GM18951 (cell line): ENCODE data around the gene DGKG.
A peak's percentile ranks its signal among the peaks of the same experiment; 100 is the strongest.

Experiments used
- POLR2A ChIP-seq: IDR thresholded peaks from 4 replicates; pipeline ENCODE4 v1.6.1; 2011; ENCODE audit warnings: mild to moderate bottlenecking; ENCODE audit not compliant: insufficient read length, insufficient read depth; ENCODE audit errors: extremely low read depth
- in situ Hi-C: fragments of 300-500 bp; cut with MboI; formaldehyde crosslinking; loops from one replicate; pipeline ENCODE4 v1.12.0; 2022; ENCODE audit warnings: low sequenced_read_pairs, mixed read lengths, inconsistent platforms; ENCODE audit not compliant: unreplicated experiment

The DGKG gene

GRCh38 chr3:186119499-186119898, 242.5 kb downstream of the DGKG start:
- no peak for TF ChIP-seq POLR2A
- in situ Hi-C loops = no loop called here

GRCh38 chr3:186118692-186119091, 243.3 kb downstream of the DGKG start:
- TF ChIP-seq POLR2A = no peak
- in situ Hi-C loops = no loop called here

GRCh38 chr3:186117521-186118134, 244.4 kb downstream of the DGKG start:
- TF ChIP-seq POLR2A = no peak
- in situ Hi-C loops = no loop called here

- in situ Hi-C loops = no loop called here
- TF ChIP-seq POLR2A = no peak
Observed at GRCh38 chr3:186115239-186115996, 246.6 kb downstream of the DGKG start.

DNA sequence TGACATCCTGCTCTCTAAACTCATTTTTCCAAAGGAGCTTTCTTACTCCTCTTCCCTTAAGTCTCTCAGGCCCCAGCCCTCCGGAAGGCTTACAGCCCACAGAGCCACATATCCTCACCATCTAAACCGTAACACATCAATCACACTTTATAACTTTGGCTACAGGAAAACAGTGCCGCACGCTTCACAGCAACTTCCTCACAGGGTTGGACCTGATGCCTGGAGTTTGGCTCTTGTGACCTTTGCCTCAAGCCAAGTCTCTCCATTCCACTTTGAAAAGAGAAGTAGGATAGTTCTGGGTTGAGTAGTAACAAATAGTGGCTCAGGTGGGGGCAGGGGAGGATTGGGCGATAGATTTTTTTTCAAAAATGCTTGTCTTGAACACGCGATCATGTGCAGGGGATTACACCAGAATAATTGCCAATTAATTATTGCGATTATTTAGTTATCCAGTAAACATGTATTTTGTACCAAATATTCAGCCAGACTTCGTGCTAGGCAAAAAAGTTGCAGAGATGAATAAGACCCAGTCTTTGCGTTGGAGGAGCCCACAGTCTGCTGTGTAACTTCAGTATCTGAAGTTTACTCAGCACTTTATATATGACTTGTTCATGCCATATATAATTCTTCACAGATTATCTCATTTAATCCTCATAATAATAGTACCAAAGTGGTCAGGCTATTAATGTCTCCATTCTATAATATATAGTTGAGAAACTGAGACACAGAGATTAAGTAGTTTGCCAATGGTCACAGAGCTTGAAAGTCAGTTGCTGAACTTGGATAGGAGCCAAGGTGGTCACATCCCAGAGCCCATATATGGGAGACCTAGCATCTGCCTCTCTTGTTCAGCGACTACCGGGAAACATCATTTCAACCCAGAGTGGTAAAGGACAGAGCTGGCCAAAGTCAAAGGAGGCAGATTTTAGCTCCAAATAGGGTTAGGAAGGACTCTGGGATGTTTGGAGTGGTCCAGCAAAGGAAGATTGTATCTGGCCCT, 250.8 kb downstream of the DGKG start:
- in situ Hi-C loops = no loop called here
- no peak for TF ChIP-seq POLR2A

DNA sequence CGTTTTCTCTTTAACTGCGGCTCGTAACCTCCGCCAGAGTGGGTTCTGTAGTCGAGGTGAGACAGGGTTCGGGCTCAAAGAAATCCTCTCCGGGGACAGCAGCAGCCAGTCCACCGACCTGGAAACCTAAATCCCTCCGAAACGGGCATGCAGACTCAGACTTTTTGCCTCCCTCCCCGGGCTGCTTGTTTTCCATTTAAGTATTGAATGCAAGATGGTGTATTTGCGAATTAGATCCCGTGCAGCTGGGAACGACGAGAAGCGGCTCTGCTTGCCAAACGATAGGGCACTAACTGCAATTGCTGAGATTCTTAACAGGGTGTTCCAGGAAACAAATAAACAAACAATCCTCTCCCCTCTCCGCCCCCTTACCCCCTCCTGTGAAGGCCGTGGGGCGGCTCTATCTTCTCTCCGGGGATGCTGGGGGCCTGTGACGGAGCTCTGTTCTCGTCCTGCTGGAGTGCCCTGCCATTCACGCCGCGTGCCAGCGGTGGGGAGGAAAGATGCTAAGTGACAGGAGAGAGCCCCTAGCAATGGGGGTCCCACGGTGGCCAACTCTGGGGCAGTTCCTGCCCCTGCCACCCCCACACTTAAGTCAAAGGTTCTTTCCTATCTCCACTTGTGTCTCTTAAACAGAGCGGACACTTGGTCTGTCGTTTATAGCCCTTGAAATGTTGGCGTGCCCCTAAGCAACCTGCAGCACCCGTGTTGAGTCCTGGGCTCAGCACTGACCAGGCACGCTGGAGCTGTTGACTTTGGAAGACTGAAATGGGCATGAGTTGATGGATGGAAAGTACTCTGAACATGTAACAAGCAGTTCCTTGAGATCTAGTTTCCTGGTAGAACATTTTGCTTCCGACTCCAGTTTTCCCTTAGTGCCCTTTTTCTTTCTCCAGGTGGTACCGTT, 251.9 kb downstream of the DGKG start:
- TF ChIP-seq POLR2A = no peak
- in situ Hi-C loops = no loop called here

GRCh38 chr3:186108941-186109865, 252.8 kb downstream of the DGKG start, which contains the start of gene ETV5:
TSS of gene ETV5 (minus strand) at chr3:186109089. CDS start at chr3:186105868, 3,221 bp downstream.
- TF ChIP-seq POLR2A = peak; percentile 71
- in situ Hi-C loops = no loop called here

GRCh38 chr3:186108106-186108940, 253.7 kb downstream of the DGKG start:
- no peak for TF ChIP-seq POLR2A
- in situ Hi-C loops = no loop called here

DNA sequence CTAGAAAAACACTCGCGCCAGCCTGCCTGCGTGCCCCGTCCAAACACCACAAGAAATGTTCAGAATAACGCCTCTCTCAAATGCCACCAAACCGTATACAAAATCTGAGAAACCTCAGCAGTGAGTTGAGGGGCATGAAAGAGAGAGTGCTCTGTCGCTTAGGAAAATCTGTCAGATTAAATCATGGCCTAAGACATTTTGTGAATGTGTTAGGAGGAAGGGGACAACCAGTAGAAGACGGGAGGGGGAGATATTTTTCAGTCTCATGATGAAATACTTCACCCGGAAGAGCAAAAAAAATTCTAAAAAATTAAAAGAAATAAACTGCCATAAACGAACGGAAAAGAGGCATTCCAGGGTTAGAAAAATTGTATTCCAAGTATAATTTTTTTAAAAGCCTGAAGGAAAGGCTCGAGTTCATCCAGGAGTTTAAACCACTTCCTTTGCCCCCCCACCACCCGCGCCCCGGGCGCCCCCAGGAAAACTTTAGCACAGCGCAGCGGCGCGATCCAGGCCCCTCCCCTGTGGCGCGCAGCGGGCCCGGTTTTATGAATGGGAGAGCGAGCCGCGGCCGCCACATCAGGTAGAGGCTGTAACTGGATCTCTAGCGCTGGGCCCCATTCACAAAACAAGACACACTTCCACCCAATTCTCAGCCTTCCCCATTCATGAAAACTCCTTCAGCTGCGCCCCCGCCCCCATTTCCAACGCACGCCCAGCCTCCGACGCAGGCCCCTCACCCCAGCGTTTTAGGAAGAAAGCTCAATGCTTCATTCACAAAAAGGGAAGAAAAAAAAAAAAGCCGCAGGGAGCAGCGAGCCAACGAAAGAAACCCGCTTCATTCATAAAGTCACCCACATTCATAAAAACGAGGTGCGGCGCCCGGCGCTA, 254.6 kb downstream of the DGKG start:
- no peak for TF ChIP-seq POLR2A
- in situ Hi-C loops = no loop called here

DNA sequence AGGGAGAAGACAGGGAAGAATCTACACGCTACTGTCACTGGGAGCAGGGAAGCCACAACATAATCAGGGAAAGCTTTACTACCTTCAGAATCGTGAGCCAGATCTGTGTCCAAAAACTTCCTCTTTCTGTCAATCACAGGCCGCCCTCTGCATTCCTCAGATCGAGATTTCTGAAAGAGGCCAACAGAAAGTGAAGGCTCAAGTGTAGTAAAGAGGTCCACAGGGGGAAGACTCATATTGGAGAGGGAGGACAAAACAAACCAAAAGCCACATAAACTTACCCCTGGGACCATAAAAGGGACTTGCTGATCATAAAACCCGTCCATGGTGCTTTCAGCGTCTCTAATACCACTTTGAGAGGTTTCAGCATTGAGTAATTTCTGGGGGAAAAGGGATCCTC, 256.5 kb downstream of the DGKG start:
- in situ Hi-C loops = no loop called here
- no peak for TF ChIP-seq POLR2A
